GM19099 (cell line): Measurements from ENCODE around the gene IGFBP6.

Experiments used
- POLR2A ChIP-seq: IDR thresholded peaks from 3 replicates; pipeline ENCODE4 v1.6.1; 2011; ENCODE audit warnings: low read depth; ENCODE audit not compliant: insufficient read length; ENCODE audit errors: extremely low read depth

Gene IGFBP6

GRCh38 chr12:53097564-53098353, at the start of gene IGFBP6:
Gene IGFBP6 (plus strand): TSS chr12:53097667. CDS start chr12:53097718, 51 bp downstream.
- TF ChIP-seq POLR2A = peak; percentile 46

- TF ChIP-seq POLR2A = no peak
These were observed 49.3 kb upstream of the IGFBP6 start for GRCh38 chr12:53048033-53048779.

GRCh38 chr12:53048780-53049401, 48.6 kb upstream of the IGFBP6 start:
- TF ChIP-seq POLR2A = no peak

- no peak for TF ChIP-seq POLR2A
These were observed 47.7 kb upstream of the IGFBP6 start, which contains the start of gene TNS2 for GRCh38 chr12:53049571-53050318. Gene TNS2 (plus strand): TSS chr12:53050065. CDS start chr12:53050186, 121 bp downstream.

GRCh38 chr12:53050426-53051057, 46.9 kb upstream of the IGFBP6 start:
- no peak for TF ChIP-seq POLR2A

- TF ChIP-seq POLR2A = no peak
These were observed 46.2 kb upstream of the IGFBP6 start for GRCh38 chr12:53051058-53051880.

GRCh38 chr12:53051881-53052412, 45.5 kb upstream of the IGFBP6 start:
- TF ChIP-seq POLR2A = no peak

- no peak for TF ChIP-seq POLR2A
These were observed 44.8 kb upstream of the IGFBP6 start for GRCh38 chr12:53052419-53053217.

- no peak for TF ChIP-seq POLR2A
These were observed 44.0 kb upstream of the IGFBP6 start for GRCh38 chr12:53053218-53054111.

- TF ChIP-seq POLR2A = peak; percentile 39
These were observed 43.2 kb upstream of the IGFBP6 start for GRCh38 chr12:53054112-53054878.
